ENCODE results near the gene ASPDH. TPM values are rescaled to one million over a fixed set of nuclear protein-coding genes. Genes with fewer than 3 reads are reported as not detected.

ASPDH gene
- total and polyA plus RNA-seq, 7 donors = not detected

DNA sequence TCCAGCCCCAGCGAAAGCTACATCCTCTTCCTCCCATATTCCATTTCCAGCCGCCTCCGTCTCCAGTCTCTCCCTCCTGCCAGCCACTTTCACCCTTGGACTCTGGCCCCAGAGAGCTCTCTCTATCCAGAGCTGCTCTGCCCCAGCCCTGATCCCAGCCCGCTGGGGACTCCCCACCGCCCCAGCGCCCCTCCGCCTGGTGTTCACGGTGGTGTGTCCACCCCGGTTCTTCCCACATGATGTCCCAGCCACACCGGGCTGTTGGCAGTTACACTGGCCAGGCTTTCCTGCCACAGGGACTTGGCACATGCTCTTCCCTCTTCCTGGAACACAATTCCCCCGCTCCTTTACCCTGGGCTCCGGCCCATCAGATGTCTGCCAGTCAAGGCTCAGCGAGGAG, 48.7 kb downstream of the ASPDH start:
- DNase-seq = no peak
- H3K27me3 ChIP-seq (ENCODE audit: insufficient read depth in 3 of 3, low read length in 2 of 3) = peaks cover 0 to 9% (median 2%) of the 10 kb centered on the region in 3 donors

DNA sequence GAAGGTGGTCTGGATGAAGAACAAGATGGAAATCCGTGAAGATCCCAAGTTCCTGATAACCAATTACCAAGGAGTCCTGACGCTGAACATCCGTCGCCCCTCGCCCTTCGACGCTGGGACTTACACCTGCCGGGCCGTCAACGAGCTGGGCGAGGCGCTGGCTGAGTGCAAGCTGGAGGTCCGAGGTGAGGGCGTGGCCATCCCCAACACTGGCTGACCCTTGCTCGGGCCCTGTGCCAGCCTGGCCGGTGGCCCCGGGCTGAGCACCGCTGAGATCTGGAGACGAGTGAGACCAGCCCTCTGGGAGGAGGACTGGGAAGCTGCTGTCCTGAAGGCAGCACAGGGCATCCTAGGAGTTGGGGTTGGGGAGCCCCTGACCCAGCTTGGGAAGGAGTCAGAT, 49.4 kb downstream of the ASPDH start:
- intact Hi-C loops (cut with DNase I) = loop anchor here (5.0 kb wide), 2 partner anchors 97 to 107 kb away; partner anchors contain the start of gene NAPSA (in 1 of the 2)
- Histone ChIP-seq H3K27me3 (ENCODE audit: insufficient read depth in 3 of 3, low read length in 2 of 3) (peaks cover 0 to 9% (median 2%) of the 10 kb centered on the region in 3 donors), H3K4me1 (peaks cover 9% of the 10 kb centered on the region), H3K27ac (peak overlapping the region; percentile 82), H3K4me3 (no peak overlapping the region), H3K9me3 (no peaks in the 10 kb centered on the region), H3K36me3 (ENCODE audit: insufficient read depth in 1 of 2, low read depth in 1 of 2) (peaks cover 0 to 41% of the 10 kb centered on the region in 2 donors)
- TF ChIP-seq, protein P1, sequence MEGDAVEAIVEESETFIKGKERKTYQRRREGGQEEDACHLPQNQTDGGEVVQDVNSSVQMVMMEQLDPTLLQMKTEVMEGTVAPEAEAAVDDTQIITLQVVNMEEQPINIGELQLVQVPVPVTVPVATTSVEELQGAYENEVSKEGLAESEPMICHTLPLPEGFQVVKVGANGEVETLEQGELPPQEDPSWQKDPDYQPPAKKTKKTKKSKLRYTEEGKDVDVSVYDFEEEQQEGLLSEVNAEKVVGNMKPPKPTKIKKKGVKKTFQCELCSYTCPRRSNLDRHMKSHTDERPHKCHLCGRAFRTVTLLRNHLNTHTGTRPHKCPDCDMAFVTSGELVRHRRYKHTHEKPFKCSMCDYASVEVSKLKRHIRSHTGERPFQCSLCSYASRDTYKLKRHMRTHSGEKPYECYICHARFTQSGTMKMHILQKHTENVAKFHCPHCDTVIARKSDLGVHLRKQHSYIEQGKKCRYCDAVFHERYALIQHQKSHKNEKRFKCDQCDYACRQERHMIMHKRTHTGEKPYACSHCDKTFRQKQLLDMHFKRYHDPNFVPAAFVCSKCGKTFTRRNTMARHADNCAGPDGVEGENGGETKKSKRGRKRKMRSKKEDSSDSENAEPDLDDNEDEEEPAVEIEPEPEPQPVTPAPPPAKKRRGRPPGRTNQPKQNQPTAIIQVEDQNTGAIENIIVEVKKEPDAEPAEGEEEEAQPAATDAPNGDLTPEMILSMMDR (IDR thresholded peaks at IDR 0.05) = no peak
- WGBS, 3 donors = 59 to 70% (median 63%) methylated on average over 19 of the region's 19 CpGs
- ATAC-seq (no peak), DNase-seq (no peak)

More for the DNA sequence above, 48.7 kb downstream of the ASPDH start:
- 56 to 76% (median 62%) methylated on average over 11 to 13 of the region's 13 CpGs for WGBS, 3 donors
- H3K4me1 ChIP-seq = peaks cover 9% of the 10 kb centered on the region
- ATAC-seq = peak in 1 of 4 donors; percentile 5
- intact Hi-C loops (cut with DNase I) = loop anchor here (5.0 kb wide), 2 partner anchors 98 to 108 kb away; partner anchors contain the start of gene NAPSA (in 1 of the 2)
- no peak overlapping the region for H3K4me3 ChIP-seq
- H3K27ac ChIP-seq = peak overlapping the region; percentile 82
- TF ChIP-seq, protein P1 (IDR thresholded peaks at IDR 0.05) = no peak
- H3K36me3 ChIP-seq (ENCODE audit: insufficient read depth in 1 of 2, low read depth in 1 of 2) = peaks cover 0 to 41% of the 10 kb centered on the region in 2 donors
- H3K9me3 ChIP-seq = no peaks in the 10 kb centered on the region

DNA sequence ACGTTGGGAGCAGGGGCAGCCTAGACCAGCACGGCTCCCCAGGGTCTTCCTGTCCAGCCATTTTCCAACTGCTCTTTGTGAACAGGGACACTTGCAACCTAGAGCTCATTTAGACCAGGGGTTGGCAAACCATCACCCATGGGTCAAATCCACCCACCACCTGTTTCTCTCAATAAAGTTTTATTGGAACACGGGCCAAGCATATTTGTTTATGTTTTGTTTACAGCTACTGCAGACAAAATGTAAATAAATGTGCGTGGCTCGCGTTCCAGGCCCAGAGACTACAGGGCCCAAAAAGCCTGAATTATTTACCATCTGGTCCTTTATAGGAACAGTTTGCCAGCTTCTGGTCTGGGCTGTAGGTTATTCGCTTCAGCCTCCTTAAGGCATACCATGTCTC, 50.7 kb downstream of the ASPDH start:
- TF ChIP-seq, protein P1 (IDR thresholded peaks at IDR 0.05) = no peak
- 64 to 71% (median 65%) methylated on average over 7 of the region's 7 CpGs for WGBS, 3 donors

More for the DNA sequence above, 50.7 kb downstream of the ASPDH start:
- intact Hi-C loops (cut with DNase I) = loop anchor here (5.0 kb wide), 2 partner anchors 96 to 106 kb away; partner anchors contain the start of gene NAPSA (in 1 of the 2)
- Histone ChIP-seq H3K27ac (no peak overlapping the region), H3K27me3 (ENCODE audit: insufficient read depth in 3 of 3, low read length in 2 of 3) (peaks cover 0 to 9% (median 2%) of the 10 kb centered on the region in 3 donors), H3K4me3 (no peak overlapping the region), H3K9me3 (no peaks in the 10 kb centered on the region), H3K36me3 (ENCODE audit: insufficient read depth in 1 of 2, low read depth in 1 of 2) (peaks cover 0 to 45% of the 10 kb centered on the region in 2 donors), H3K4me1 (peaks cover 9% of the 10 kb centered on the region)
- ATAC-seq (no peak), DNase-seq (no peak)

Other genes with a start within 250 kb of the ASPDH start
- gene KCNC3, start 184.5 kb downstream of the ASPDH start, total RNA-seq = 1 to 10 TPM in 3 of 4 donors, under 1 TPM in 1; 0.65 to 2.4 (median 1.5) TPM
- 1 to 10 TPM in 1 of 3 donors, under 1 TPM in 2; 0.10 to 1.1 (median 0.64) TPM for gene KCNC3, start 184.5 kb downstream of the ASPDH start, polyA plus RNA-seq
- gene NAPSA, start 148.3 kb downstream of the ASPDH start, total RNA-seq = under 1 TPM in 1 of 4 donors, not detected in 3; 0.29 TPM
- under 1 TPM; 0.10 to 0.47 (median 0.25) TPM for gene NAPSA, start 148.3 kb downstream of the ASPDH start, polyA plus RNA-seq
- 100 to 1,000 TPM in 3 of 4 donors, 10 to 100 TPM in 1; 74.9 to 136 (median 119) TPM for gene NR1H2, start 137.5 kb downstream of the ASPDH start, total RNA-seq
- gene NR1H2, start 137.5 kb downstream of the ASPDH start, polyA plus RNA-seq = 100 to 1,000 TPM; 135 to 153 (median 139) TPM
- 1 to 10 TPM; 4.5 to 9.7 (median 7.2) TPM for gene POLD1, start 129.6 kb downstream of the ASPDH start, total RNA-seq
- gene POLD1, start 129.6 kb downstream of the ASPDH start, polyA plus RNA-seq = 1 to 10 TPM; 6.6 to 8.1 (median 6.9) TPM
- under 1 TPM in 3 of 4 donors, not detected in 1; 0.11 to 0.44 (median 0.25) TPM for gene SPIB, start 95.0 kb downstream of the ASPDH start, total RNA-seq
- under 1 TPM in 2 of 3 donors, not detected in 1; 0.05 to 0.07 TPM for gene SPIB, start 95.0 kb downstream of the ASPDH start, polyA plus RNA-seq
- 1,000 to 10,000 TPM in 3 of 4 donors, 100 to 1,000 TPM in 1; 699 to 1,898 (median 1,482) TPM for gene MYBPC2, start 81.0 kb downstream of the ASPDH start, total RNA-seq
- 1,000 to 10,000 TPM in 1 of 3 donors, 100 to 1,000 TPM in 1, 10 to 100 TPM in 1; 65.8 to 1,123 (median 804) TPM for gene MYBPC2, start 81.0 kb downstream of the ASPDH start, polyA plus RNA-seq
- 10 to 100 TPM; 32.6 to 47.5 (median 43.3) TPM for gene EMC10, start 37.4 kb downstream of the ASPDH start, total RNA-seq
- gene EMC10, start 37.4 kb downstream of the ASPDH start, polyA plus RNA-seq = 10 to 100 TPM; 33.1 to 37.6 (median 34.2) TPM
- 1 to 10 TPM; 1.2 to 5.3 (median 4.7) TPM for gene GARIN5A, start 37.1 kb downstream of the ASPDH start, total RNA-seq
- gene GARIN5A, start 37.1 kb downstream of the ASPDH start, polyA plus RNA-seq = 1 to 10 TPM; 1.3 to 2.7 (median 1.3) TPM
- gene JOSD2, start 2.7 kb downstream of the ASPDH start, total RNA-seq = 10 to 100 TPM; 28.5 to 41.0 (median 37.4) TPM
- gene JOSD2, start 2.7 kb downstream of the ASPDH start, polyA plus RNA-seq = 10 to 100 TPM; 51.9 to 87.2 (median 86.2) TPM
- gene LRRC4B, start 54.5 kb upstream of the ASPDH start, total RNA-seq = 1 to 10 TPM in 1 of 4 donors, under 1 TPM in 3; 0.19 to 1.0 (median 0.31) TPM
- under 1 TPM; 0.04 to 0.47 (median 0.32) TPM for gene LRRC4B, start 54.5 kb upstream of the ASPDH start, polyA plus RNA-seq
- gene SYT3, start 126.0 kb upstream of the ASPDH start, total RNA-seq = under 1 TPM in 1 of 4 donors, not detected in 3; 0.26 TPM
- gene SYT3, start 126.0 kb upstream of the ASPDH start, polyA plus RNA-seq = under 1 TPM in 2 of 3 donors, not detected in 1; 0.07 to 0.12 TPM
- gene C19orf81, start 135.5 kb upstream of the ASPDH start, total RNA-seq = 1 to 10 TPM in 1 of 4 donors, under 1 TPM in 2, not detected in 1; 0.50 to 1.8 (median 0.54) TPM
- gene C19orf81, start 135.5 kb upstream of the ASPDH start, polyA plus RNA-seq = 1 to 10 TPM in 1 of 3 donors, not detected in 2; 1.5 TPM
- 1 to 10 TPM in 1 of 4 donors, under 1 TPM in 2, not detected in 1; 0.39 to 1.3 (median 0.83) TPM for gene SHANK1, start 205.9 kb upstream of the ASPDH start, total RNA-seq
- under 1 TPM in 2 of 3 donors, not detected in 1; 0.14 to 0.16 TPM for gene SHANK1, start 205.9 kb upstream of the ASPDH start, polyA plus RNA-seq
- gene CLEC11A, start 209.5 kb upstream of the ASPDH start, total RNA-seq = 1 to 10 TPM; 1.6 to 4.5 (median 1.8) TPM
- 1 to 10 TPM in 1 of 3 donors, under 1 TPM in 2; 0.83 to 4.0 (median 0.83) TPM for gene CLEC11A, start 209.5 kb upstream of the ASPDH start, polyA plus RNA-seq